HG03175 (cell line): Measurements from ENCODE around the gene AHDC1.
"Not testable (repeated sequence)": the region's sequence is repeated elsewhere in the genome, so short reads cannot be mapped to it uniquely, and the experiment has no call there.

Experiments used
- ATAC-seq: cut with Tn5 transposase; IDR thresholded peaks from one replicate; pipeline ENCODE4 v1.9.1; 2021; ENCODE audit warnings: mild to moderate bottlenecking, moderate library complexity; ENCODE audit not compliant: unreplicated experiment

AHDC1 gene, protein sequence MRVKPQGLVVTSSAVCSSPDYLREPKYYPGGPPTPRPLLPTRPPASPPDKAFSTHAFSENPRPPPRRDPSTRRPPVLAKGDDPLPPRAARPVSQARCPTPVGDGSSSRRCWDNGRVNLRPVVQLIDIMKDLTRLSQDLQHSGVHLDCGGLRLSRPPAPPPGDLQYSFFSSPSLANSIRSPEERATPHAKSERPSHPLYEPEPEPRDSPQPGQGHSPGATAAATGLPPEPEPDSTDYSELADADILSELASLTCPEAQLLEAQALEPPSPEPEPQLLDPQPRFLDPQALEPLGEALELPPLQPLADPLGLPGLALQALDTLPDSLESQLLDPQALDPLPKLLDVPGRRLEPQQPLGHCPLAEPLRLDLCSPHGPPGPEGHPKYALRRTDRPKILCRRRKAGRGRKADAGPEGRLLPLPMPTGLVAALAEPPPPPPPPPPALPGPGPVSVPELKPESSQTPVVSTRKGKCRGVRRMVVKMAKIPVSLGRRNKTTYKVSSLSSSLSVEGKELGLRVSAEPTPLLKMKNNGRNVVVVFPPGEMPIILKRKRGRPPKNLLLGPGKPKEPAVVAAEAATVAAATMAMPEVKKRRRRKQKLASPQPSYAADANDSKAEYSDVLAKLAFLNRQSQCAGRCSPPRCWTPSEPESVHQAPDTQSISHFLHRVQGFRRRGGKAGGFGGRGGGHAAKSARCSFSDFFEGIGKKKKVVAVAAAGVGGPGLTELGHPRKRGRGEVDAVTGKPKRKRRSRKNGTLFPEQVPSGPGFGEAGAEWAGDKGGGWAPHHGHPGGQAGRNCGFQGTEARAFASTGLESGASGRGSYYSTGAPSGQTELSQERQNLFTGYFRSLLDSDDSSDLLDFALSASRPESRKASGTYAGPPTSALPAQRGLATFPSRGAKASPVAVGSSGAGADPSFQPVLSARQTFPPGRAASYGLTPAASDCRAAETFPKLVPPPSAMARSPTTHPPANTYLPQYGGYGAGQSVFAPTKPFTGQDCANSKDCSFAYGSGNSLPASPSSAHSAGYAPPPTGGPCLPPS (N-terminal part only)

GRCh38 chr1:27603681-27604578, at the start of gene AHDC1:
Gene AHDC1, minus strand, starts transcription at chr1:27604144. Its CDS starts 52,029 bp downstream, at chr1:27552115.
- peak; percentile 64 for ATAC-seq

- no peak for ATAC-seq
Observed at GRCh38 chr1:27652111-27652864, 48.3 kb upstream of the AHDC1 start.

- ATAC-seq = no peak
Observed at GRCh38 chr1:27650539-27651175, 46.7 kb upstream of the AHDC1 start.

DNA sequence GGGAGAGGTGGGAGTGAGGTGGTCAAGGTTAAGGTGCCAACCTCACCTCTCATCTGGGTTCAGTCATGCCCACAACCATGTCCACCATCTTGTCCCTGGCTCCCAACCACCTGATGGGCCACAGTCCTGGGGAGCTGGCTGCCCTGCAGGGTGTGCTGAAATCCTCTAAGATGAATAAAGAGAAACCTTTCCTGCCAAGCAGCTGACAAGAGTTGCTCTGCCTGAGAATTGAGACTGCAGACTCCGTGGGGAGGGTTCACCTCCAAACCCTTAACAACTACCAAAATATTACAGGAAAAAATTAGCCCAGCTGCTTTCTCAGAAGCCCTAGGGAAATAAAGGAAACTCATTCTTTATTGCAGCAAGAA, 46.2 kb upstream of the AHDC1 start:
- no peak for ATAC-seq

- ATAC-seq = no peak
Observed at GRCh38 chr1:27649306-27649635, 45.3 kb upstream of the AHDC1 start.

DNA sequence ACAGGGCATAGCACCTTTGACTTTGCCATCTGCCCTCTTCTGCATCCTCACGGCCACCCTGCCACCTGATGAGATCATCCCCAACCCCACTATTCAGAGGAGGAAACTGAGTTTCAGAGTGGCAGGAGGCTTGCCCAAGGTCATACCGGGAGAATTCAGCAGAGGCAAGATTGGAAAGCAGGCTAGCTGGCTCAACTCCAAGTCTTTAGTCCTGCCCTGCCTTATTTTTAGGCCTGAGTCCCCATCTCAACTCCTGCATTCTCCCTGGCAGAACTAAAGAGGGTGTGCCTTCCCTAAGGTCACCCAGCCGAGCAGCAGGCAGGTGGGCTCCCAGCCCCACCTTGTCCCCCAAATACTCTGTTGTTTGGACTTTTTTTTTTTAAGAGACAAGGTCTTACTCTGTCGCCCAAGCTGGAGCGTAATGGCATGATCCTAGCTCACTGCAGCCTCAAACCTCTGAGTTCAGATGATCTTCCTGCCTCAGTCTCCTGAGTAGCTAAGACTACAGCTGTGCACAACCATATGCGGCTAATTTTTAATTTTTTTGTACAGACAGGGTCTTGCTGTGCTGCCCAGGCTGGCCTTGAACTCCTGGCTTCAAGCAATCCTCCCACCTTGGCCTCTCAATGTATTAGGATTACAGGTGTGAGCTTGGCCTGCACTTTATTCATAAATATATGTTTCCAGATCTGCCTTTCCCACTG, 44.8 kb upstream of the AHDC1 start:
- no peak for ATAC-seq

DNA sequence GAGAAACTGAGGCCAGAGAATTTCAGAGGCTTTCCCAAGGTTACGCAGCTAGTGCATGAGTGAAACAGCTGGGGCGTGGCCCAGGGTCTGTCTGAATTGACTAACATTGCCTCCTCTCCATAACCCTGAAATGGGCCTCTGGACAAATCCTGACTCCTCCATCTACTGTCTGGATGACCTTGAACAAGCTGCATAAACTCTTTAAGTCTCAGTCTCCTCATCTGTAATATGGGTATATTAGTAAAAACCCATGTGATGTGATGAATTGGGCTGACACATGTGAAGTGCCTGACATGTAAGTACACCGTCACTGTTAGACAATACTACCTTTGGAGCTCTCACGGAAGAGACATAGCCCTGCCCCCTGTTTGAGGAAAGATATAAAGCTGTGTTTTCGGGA, 43.4 kb upstream of the AHDC1 start:
- ATAC-seq = no peak

- no peak for ATAC-seq
Observed at GRCh38 chr1:27646676-27647075, 42.7 kb upstream of the AHDC1 start.

DNA sequence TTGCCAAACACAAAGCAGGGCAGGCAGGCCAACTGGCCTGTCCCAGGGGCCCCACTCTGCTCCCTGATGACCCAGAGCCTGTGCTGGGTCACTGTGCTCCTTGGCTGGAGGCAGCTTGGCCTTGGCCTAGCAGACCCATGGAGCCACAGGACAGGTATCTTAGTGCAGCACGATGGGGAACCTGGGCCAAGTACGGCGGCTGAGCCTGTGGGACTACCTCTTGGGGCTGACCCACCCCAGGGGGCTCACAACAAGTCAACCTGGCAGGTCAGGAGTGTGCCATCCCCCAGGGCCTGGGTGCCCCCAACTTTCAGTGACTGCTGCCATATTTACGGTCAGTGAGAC, 41.1 kb upstream of the AHDC1 start:
- ATAC-seq = no peak

DNA sequence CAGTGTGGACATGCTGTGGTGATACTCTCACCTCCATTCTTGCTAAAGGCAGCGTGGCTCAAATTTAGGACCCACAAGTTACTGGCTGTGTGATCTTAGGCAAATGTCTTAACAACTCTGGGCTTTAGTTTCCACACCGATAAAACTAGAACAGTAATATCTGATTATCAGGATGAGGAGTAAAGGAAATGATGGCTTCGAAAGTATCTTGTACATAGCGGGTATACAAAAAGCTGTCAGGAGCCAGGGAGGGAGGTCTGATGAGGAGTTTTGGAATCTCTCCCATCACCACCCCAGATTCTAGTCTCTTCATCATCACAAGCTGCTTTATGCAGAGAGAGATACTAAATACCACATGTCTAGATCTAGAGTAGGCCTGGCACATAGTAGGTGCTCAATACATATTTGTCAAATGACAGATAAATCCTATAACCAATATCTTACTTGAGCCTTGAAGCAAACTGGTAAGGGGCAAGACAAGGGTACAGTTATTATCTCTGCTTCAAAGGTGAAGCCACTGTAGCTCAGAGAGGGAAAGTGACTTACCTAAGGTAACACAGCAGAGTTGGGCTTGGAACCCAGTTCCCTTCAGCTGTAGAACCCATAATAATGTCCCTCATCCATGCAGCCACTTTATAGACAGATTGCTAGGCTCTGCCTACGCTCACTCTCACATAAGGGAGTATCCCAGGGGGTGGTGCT, 40.6 kb upstream of the AHDC1 start:
- no peak for ATAC-seq

GRCh38 chr1:27643600-27644368, 39.8 kb upstream of the AHDC1 start:
- ATAC-seq = no peak

DNA sequence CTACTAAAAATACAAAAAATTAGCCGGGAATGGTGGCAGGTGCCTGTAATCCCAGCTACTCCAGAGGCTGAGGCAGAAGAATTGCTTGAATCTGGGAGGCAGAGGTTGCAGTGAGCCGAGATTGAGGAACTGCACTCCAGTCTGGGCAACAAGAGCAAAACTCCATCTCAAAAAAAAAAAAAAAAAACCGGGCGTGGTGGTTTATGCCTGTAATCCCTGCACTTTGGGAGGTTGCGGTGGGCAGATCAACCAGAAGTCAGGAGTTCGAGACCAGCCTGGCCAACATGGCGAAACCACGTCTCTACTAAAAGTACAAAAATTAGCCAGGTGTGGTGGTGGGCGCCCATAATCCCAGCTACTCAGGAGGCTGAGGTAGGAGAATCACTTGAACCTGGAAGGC, 36.6 kb upstream of the AHDC1 start:
- ATAC-seq = not testable (repeated sequence)

DNA sequence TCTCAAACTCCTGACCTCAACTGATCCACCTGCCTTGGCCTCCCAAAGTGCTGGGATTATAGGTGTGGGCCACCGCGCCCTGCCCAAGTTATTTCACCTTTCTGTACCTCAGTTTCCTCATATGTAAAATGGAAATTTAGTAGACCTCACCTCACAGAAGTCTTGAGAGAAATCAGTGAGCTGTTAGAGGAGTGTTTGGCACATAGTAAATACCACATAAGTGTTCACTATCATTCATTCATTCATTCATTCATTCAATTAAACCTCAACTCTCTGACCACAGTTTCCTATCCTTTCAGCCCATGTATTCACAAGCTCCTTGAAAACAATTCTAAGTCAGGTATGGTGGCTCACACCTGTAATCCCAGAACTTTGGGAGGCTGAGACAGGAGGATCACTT, 34.9 kb upstream of the AHDC1 start:
- ATAC-seq = no peak

DNA sequence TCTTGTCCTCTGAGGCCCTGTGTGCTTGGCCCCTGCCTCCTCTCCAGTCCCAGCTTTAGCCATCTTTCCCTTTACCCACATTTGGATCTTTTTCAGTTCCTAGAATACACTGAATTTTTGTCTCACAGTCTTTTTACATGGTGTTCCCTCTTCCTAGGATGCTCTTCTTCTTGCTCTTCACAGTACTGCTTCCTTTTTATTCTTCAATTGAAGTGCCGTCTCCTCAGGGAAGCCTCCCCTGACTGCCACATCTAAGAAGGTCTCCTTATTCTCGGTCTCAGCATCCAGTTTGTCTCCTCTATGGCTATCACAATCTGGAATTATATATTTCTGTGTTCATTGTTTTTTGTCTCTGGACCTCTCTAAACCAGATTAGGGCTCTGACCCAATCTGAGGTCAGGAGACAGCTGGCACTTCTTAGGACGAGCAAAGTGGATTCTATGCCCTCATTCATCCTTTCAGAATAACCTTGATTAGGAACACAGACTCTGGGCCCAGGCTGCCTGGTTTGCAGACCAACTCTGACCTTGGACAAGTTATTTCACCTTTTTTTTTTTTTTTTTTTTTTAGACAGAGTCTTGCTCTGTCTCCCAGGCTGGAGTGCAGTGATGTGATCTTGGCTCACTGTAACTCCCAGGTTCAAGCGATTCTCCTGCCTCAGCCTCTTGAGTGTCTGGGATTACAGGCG, 34.2 kb upstream of the AHDC1 start:
- no peak for ATAC-seq

DNA sequence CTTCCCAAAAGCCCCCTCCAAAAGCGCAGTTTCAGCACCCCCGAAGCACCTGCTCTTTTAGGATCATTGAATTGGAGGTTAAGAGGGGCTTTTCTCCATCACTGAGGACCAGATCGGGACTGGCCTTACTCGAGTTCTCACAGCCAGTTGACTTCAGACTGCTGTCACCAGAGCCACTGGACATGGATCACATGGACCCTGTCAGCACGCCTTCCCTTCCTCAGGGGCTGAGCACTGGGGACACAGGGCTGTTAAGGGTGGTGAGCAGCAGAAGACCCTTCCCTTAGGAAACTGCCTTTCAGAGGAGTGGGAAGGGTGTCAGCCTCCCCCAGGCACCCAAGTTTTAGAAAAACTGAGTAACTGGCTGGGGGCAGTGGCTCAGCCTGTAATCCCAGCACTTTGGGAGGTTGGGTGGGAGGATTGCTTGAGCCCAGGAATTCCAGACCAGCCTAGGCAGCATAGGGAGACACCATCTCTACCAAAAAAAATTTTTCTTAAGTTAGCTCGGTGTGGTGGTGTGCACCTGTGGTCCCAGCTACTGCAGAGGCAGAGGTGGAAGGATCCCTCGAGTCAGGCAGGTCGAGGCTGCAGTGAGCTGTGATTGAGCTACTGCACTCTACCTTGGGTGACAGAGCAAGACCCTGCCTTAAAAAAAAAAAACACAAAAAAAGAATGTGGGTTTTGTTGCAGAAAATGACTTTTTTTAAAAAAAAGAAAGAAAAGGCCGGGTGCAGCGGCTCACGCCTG, 31.6 kb upstream of the AHDC1 start:
- no peak for ATAC-seq

- no peak for ATAC-seq
Observed at GRCh38 chr1:27634985-27635367, 31.0 kb upstream of the AHDC1 start, which contains the start of gene FGR. Gene FGR, minus strand, starts transcription at chr1:27635185. Its CDS starts 11,269 bp downstream, at chr1:27623916.
